ENCODE results near the gene LRP11.

LRP11 gene

DNA sequence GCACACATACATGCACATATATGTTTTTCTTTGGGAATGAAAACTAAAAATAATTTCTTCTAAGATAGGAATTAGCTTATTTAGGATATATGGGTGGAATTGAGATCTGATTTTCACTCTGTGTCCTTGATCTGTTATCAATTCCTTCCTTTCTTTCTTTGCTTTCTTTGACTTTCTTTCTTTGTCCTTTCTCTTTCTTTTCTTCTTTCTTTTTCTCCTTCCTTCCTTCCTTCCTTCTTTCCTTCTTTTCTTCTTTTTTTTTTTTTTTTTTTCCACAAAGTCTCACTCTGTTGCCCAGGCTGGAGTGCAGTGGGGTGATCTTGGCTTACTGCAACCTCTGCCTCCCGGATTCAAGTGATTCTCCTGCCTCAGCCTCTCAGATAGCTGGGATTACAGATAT, 86.5 kb downstream of the LRP11 start:
- DNase-seq: no peak

- no peak for DNase-seq
These were observed 92.2 kb downstream of the LRP11 start for GRCh38 chr6:149771925-149772324.

- no peak for DNase-seq
These were observed 93.0 kb downstream of the LRP11 start for GRCh38 chr6:149771185-149771584.

DNA sequence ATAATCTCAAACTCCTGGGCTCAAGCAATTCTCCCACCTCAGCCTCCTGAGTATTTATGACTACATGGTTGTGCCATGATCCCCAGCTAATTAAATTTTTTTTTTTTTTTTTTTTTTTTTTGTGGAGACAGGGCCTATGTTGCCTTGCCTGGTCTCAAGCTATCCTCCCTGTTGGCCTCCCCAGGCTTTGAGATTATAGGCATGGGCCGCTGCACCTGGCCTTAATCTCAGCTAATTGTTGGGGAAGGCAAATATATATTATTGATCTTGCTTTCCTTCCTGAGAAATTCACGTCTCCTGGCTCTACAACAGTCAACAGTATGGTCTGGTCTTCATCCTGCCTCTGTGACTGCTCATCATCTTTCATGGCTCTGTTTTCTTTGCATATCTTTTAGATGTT, 94.5 kb downstream of the LRP11 start:
- DNase-seq: no peak
